ENCODE results near the gene NAALADL2. TPM values are rescaled to one million over a fixed set of nuclear protein-coding genes. Genes with fewer than 3 reads are reported as not detected.

Gene NAALADL2
- total and polyA plus RNA-seq, 2 of the 4 experiments (the other 2 are of a cell fraction), result 3.8 to 19.2 TPM

DNA sequence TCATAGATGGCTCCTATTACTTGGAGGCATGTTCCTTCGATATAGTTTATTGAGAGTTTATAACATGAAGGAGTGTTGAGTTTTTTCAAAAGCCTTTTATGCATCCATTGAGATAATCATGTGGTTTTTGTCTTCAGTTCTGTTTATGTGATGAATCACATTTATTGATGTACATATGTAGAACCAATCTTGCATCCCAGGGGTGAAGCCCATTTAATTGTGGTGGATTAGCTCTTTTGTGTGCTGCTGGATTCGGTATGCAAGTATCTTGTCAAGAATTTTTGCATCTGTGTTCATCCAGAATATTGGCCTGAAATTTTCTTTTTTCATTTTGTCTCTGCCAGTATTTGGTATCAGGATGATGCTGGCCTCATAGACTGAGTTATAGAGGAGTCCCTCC, 81.0 kb downstream of the NAALADL2 start:
- H3K4ac ChIP-seq (ENCODE audit: low read depth, low read length), result no peak overlapping the region
- H3K18ac ChIP-seq (ENCODE audit: low read depth, low read length), result no peak overlapping the region
- H3K23ac ChIP-seq (ENCODE audit: low read depth, low read length), result no peak overlapping the region
- H3K27ac ChIP-seq (ENCODE audit: insufficient read depth, low read length), result no peak overlapping the region
- no peak overlapping the region for H3K4me3 ChIP-seq (ENCODE audit: insufficient read depth, low read depth, low read length)
- H3K27me3 ChIP-seq (ENCODE audit: control insufficient read depth, insufficient read depth, low read length), result no peaks in the 10 kb centered on the region
- no peak overlapping the region for H3K56ac ChIP-seq (ENCODE audit: extremely low read depth, insufficient read depth, low read length)
- no peak overlapping the region for H2AK5ac ChIP-seq (ENCODE audit: low read depth, low read length)
- no peak overlapping the region for H3K14ac ChIP-seq (replicated peaks; ENCODE audit: low read depth, low read length)
- ChIA-PET CTCF (no interaction called here), POLR2A (ENCODE audit: unreplicated experiment) (no interaction called here)
- no peak overlapping the region for H2AK9ac ChIP-seq (replicated peaks; ENCODE audit: low read depth, low read length, poor library complexity)
- no peaks in the 10 kb centered on the region for H4K20me1 ChIP-seq (ENCODE audit: insufficient read depth, low read length)
- H4K8ac ChIP-seq (ENCODE audit: low read depth in 2 of 2, low read length in 2 of 2), result no peak overlapping the region
- H2BK15ac ChIP-seq (ENCODE audit: low read depth, low read length), result no peak overlapping the region
- H2BK120ac ChIP-seq (ENCODE audit: low read depth, low read length), result no peak overlapping the region
- no peak overlapping the region for H4K91ac ChIP-seq (ENCODE audit: insufficient read depth, low read depth, low read length)
- no peaks in the 10 kb centered on the region for H3K36me3 ChIP-seq (ENCODE audit: control insufficient read depth, insufficient read depth, low read length)
- peaks cover 6% of the 10 kb centered on the region for H3K9me1 ChIP-seq (ENCODE audit: insufficient read depth, low read length)
- H4K5ac ChIP-seq (ENCODE audit: low read depth, low read length), result no peak overlapping the region
- BruUV-seq (replicated peaks), result no TSS peak
- in situ Hi-C loops (cut with MboI; ENCODE audit: low sequenced_read_pairs) (no loop called here), intact Hi-C loops (cut with micrococcal nuclease) (no loop called here), dilution Hi-C loops (cut with HindIII; ENCODE audit: low sequenced_read_pairs, unreplicated experiment) (no loop called here)
- peaks cover 0 to 6% of the 10 kb centered on the region in 2 experiments; a peak in 2 of 4 replicates for H3K79me1 ChIP-seq (ENCODE audit: low read depth in 1 of 2, low read length in 2 of 2)
- H3K9ac ChIP-seq (ENCODE audit: low read depth, low read length), result no peak overlapping the region
- no CpG with 5 or more reads among the region's 2 CpGs for whole genome bisulfite sequencing, 2 experiments (ENCODE audit: extremely low coverage in 2 of 2, insufficient read length in 1 of 2)
- TF ChIP-seq RFX5 (IDR thresholded peaks at IDR 0.05; ENCODE audit: low read depth, low read length) (no peak), CEBPB (IDR thresholded peaks at IDR 0.05; ENCODE audit: low read depth, low read length) (no peak), RAD21 (IDR thresholded peaks at IDR 0.05; ENCODE audit: low read length) (no peak), POLR2A (IDR thresholded peaks at IDR 0.05; ENCODE audit: low read depth, low read length) (no peak), NFE2L2 (IDR thresholded peaks at IDR 0.05; ENCODE audit: low read depth, low read length) (no peak), MXI1 (IDR thresholded peaks at IDR 0.05; ENCODE audit: borderline replicate concordance, low read depth, low read length) (no peak), CHD1 (IDR thresholded peaks at IDR 0.05; ENCODE audit: low read depth, low read length) (no peak), MAZ (IDR thresholded peaks at IDR 0.05; ENCODE audit: borderline replicate concordance, low read depth, low read length) (no peak), RCOR1 (IDR thresholded peaks at IDR 0.05; ENCODE audit: insufficient replicate concordance, low read length) (no peak), BHLHE40 (IDR thresholded peaks at IDR 0.05; ENCODE audit: low read depth, low read length) (no peak), MAFK (IDR thresholded peaks at IDR 0.05; ENCODE audit: low read depth, low read length) (no peak), SMC3 (IDR thresholded peaks at IDR 0.05; ENCODE audit: low read depth, low read length) (no peak), FOS (IDR thresholded peaks at IDR 0.05; ENCODE audit: low read depth, low read length) (no peak)
- TF ChIP-seq, protein P1, sequence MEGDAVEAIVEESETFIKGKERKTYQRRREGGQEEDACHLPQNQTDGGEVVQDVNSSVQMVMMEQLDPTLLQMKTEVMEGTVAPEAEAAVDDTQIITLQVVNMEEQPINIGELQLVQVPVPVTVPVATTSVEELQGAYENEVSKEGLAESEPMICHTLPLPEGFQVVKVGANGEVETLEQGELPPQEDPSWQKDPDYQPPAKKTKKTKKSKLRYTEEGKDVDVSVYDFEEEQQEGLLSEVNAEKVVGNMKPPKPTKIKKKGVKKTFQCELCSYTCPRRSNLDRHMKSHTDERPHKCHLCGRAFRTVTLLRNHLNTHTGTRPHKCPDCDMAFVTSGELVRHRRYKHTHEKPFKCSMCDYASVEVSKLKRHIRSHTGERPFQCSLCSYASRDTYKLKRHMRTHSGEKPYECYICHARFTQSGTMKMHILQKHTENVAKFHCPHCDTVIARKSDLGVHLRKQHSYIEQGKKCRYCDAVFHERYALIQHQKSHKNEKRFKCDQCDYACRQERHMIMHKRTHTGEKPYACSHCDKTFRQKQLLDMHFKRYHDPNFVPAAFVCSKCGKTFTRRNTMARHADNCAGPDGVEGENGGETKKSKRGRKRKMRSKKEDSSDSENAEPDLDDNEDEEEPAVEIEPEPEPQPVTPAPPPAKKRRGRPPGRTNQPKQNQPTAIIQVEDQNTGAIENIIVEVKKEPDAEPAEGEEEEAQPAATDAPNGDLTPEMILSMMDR (conservative IDR thresholded peaks at IDR 0.05; ENCODE audit: low read depth, low read length), result no peak
- TF ChIP-seq, protein P2, sequence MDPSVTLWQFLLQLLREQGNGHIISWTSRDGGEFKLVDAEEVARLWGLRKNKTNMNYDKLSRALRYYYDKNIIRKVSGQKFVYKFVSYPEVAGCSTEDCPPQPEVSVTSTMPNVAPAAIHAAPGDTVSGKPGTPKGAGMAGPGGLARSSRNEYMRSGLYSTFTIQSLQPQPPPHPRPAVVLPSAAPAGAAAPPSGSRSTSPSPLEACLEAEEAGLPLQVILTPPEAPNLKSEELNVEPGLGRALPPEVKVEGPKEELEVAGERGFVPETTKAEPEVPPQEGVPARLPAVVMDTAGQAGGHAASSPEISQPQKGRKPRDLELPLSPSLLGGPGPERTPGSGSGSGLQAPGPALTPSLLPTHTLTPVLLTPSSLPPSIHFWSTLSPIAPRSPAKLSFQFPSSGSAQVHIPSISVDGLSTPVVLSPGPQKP (IDR thresholded peaks at IDR 0.05; ENCODE audit: borderline replicate concordance, low read depth, low read length), result no peak
- TF ChIP-seq, protein P3, sequence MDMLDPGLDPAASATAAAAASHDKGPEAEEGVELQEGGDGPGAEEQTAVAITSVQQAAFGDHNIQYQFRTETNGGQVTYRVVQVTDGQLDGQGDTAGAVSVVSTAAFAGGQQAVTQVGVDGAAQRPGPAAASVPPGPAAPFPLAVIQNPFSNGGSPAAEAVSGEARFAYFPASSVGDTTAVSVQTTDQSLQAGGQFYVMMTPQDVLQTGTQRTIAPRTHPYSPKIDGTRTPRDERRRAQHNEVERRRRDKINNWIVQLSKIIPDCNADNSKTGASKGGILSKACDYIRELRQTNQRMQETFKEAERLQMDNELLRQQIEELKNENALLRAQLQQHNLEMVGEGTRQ (IDR thresholded peaks at IDR 0.05; ENCODE audit: low read depth, low read length), result no peak
- DNase-seq (no peak), ATAC-seq (ENCODE audit: low read depth) (no peak)
- peaks cover 2% of the 10 kb centered on the region; the same call in 1 of the 2 replicates for H3K9me3 ChIP-seq (ENCODE audit: control insufficient read depth, insufficient read depth, low read length)
- H2AFZ ChIP-seq (replicated peaks; ENCODE audit: low read length, poor library complexity), result no peak overlapping the region
- peaks cover 6% of the 10 kb centered on the region for H3K4me1 ChIP-seq (ENCODE audit: control insufficient read depth, insufficient read depth, low read length)
- H3K4me2 ChIP-seq (ENCODE audit: low read depth, low read length), result no peak overlapping the region
- no peak overlapping the region for H2BK20ac ChIP-seq (ENCODE audit: low read depth, low read length)
- no peak overlapping the region for H2BK5ac ChIP-seq (ENCODE audit: low read depth, low read length, poor library complexity, severe bottlenecking)

All from IMR-90 (cell line).